Measurements from ENCODE around the gene IL10RB. TPM values are rescaled to one million over a fixed set of nuclear protein-coding genes. Genes with fewer than 3 reads are reported as not detected.

The IL10RB gene
- polyA plus RNA-seq, 3 donors, result 25.7 to 29.3 (median 25.8) TPM

GRCh38 chr21:33255404-33255803 lies 10.8 kb upstream of the IL10RB start:
- no peak for DNase-seq (ENCODE audit: extremely low read depth in 1 of 11, low read depth in 9 of 11, low spot score in 4 of 11)

DNA sequence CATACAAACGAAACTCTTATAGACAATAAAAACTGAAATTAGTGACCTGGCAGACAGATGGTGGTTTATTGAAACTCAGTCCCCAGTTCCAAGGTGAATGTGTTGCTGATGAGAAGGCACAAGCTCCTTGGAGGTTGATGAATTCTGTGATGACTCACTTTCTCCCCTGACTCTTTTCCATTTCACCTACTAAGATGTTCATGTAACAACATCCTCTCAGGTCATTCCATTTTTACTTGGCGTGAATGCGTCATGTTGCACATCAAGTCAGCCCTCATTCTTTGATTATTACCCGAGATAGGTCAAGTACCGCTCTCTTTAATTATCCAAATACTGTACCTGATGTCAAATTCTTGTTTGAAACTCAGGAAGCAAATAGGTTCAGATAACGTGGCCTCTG lies 10.1 kb upstream of the IL10RB start:
- DNase-seq (ENCODE audit: extremely low read depth in 1 of 11, low read depth in 9 of 11, low spot score in 4 of 11), result no peak

DNA sequence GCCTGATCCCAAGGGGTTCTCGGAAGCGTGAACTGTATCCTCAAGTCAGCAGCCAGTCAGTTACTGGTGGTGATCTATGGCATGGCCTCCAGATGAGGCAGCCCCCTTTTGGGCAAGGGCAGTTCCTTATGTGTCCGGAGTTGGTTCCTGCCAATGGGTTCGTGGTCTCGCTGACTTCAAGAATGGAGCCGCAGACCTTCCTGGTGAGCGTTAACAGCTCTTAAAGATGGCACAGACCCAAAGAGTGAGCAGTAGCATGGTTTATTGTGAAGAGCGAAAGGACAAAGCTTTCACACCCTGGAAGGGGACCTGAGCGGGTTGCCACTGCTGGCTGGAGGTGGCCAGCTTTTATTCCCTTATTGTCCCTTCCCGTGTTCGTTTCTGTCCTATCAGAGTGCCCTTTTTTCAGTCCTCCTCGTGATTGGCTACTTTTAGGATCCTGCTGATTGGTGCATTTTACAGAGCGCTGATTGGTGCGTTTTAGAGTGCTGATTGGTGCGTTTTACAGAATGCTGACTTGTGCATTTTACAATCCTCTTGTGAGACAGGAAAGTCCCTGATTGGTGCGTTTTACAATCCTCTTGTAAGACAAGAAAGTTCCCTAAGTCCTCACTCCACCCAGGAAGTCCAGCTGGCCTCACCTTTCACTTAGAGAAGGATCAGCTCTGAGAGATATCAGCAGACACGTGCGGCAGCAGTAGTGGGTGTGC lies 8.9 kb upstream of the IL10RB start:
- no peak for DNase-seq (ENCODE audit: extremely low read depth in 1 of 11, low read depth in 9 of 11, low spot score in 4 of 11)

DNA sequence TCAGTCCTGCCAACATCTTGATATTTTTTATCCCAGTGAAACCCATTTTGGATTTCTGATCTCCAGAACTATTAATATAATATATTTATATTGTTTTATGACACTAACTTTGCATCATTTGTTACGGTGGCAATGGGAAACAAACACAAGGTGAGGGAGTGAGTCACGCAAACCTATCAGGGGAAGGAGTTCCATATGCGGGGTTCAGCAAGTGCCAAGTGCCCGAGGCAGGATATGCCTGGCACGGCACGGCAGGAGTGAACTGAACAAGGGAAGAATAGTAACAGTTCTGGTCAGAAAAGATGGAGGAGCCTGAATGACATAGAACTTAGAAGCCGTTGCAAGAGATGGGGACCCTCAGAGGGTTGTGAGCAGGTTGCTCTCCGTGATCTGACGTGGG lies 7.7 kb upstream of the IL10RB start:
- DNase-seq (ENCODE audit: extremely low read depth in 1 of 11, low read depth in 9 of 11, low spot score in 4 of 11), result no peak

- DNase-seq (ENCODE audit: extremely low read depth in 1 of 11, low read depth in 9 of 11, low spot score in 4 of 11), result no peak
Observed at GRCh38 chr21:33259428-33259827, 6.7 kb upstream of the IL10RB start.

DNA sequence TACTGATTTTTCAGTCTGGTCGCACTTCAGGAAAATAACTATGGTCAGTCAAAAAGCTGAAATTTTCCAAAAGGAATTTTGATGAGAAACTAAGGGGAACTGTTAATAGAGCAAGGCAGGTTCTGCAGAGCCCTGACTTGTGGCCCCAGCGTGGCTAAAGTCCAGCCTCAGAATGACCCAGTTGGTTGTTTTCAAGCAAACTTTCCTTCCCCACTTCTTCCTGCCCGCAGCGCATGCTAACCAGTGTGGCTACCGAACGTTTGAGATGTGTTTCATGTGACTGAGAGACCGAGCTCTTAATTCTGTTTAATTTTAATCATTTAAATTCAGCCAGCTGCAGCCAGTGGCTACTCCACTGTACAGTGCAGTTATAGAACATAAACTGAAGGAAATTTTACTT lies 6.2 kb upstream of the IL10RB start:
- no peak for DNase-seq (ENCODE audit: extremely low read depth in 1 of 11, low read depth in 9 of 11, low spot score in 4 of 11)

DNA sequence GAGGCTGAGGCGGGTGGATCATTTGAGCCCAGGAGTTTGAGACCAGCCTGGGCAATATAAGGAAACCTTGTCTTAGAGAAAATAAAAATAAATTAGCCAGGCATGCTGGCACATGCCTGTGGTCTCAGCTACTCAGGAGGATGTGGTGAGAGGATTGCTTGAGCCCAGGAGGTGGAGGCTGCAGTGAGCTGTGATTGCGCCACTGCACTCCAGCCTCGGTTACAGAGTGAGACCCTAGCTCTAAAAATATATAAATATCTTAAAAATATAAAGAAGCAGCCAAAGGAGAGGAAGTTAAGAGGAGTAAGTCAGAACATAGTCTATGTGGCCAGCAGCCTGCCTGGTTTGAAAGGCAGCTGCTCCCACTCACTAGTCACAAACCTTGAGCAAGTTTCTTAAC lies 4.5 kb upstream of the IL10RB start:
- DNase-seq (ENCODE audit: extremely low read depth in 1 of 11, low read depth in 9 of 11, low spot score in 4 of 11), result no peak

DNA sequence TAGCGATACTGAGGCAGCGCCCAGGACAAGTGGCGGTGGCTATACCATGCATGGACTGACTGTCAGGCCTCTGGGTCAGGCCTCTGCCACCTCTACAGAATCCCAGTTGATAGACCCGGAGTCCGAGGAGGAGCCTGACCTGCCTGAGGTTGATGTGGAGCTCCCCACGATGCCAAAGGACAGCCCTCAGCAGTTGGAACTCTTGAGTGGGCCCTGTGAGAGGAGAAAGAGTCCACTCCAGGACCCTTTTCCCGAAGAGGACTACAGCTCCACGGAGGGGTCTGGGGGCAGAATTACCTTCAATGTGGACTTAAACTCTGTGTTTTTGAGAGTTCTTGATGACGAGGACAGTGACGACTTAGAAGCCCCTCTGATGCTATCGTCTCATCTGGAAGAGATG lies 3.2 kb upstream of the IL10RB start:
- no peak for DNase-seq (ENCODE audit: extremely low read depth in 1 of 11, low read depth in 9 of 11, low spot score in 4 of 11)

- DNase-seq (ENCODE audit: extremely low read depth in 1 of 11, low read depth in 9 of 11, low spot score in 4 of 11), result no peak
Observed at GRCh38 chr21:33264561-33264960, 1.6 kb upstream of the IL10RB start.

- peak in 2 of 11 donors; percentile 26 to 37 for DNase-seq (ENCODE audit: extremely low read depth in 1 of 11, low read depth in 9 of 11, low spot score in 4 of 11)
Observed at GRCh38 chr21:33265664-33266049, 510 bp upstream of the IL10RB start.

GRCh38 chr21:33266789-33267135 lies 595 bp downstream of the IL10RB start:
- no peak for DNase-seq (ENCODE audit: extremely low read depth in 1 of 11, low read depth in 9 of 11, low spot score in 4 of 11)

DNA sequence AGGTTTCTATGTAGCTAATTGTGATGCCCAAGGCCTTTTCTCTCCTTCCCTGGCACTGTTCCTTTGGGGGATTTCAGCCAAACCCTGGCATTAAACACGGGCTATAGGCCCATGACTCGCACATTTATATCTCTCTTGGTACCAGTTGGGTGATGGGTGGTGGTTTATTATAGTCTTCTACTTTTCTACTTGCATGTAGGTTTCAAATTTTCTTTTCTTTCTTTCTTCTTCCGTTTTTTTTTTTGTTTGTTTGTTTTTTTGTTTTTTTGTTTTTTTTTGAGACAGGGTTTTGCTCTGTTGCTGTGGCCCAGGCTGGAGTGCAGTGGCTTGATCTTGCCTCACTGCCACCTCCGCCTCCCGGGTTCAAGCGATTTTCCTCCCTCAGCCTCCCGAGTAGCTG lies 1.1 kb downstream of the IL10RB start:
- DNase-seq (ENCODE audit: extremely low read depth in 1 of 11, low read depth in 9 of 11, low spot score in 4 of 11), result no peak

DNA sequence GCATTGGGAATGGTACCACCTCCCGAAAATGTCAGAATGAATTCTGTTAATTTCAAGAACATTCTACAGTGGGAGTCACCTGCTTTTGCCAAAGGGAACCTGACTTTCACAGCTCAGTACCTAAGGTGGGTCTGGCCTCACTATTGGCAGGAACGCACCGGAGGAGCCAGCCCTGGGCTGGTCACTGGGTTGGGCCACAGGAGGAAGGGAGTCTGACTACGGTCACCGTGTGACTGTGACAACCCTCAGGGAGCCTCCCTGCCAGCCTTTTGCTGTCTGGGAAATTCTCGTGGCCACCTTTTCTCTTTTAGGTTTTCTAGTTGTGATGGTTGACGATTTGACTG lies 2.2 kb downstream of the IL10RB start:
- DNase-seq (ENCODE audit: extremely low read depth in 1 of 11, low read depth in 9 of 11, low spot score in 4 of 11), result no peak

- DNase-seq (ENCODE audit: extremely low read depth in 1 of 11, low read depth in 9 of 11, low spot score in 4 of 11), result no peak
Observed at GRCh38 chr21:33268737-33269441, 2.7 kb downstream of the IL10RB start.

GRCh38 chr21:33270986-33271385 lies 4.8 kb downstream of the IL10RB start:
- no peak for DNase-seq (ENCODE audit: extremely low read depth in 1 of 11, low read depth in 9 of 11, low spot score in 4 of 11)

DNA sequence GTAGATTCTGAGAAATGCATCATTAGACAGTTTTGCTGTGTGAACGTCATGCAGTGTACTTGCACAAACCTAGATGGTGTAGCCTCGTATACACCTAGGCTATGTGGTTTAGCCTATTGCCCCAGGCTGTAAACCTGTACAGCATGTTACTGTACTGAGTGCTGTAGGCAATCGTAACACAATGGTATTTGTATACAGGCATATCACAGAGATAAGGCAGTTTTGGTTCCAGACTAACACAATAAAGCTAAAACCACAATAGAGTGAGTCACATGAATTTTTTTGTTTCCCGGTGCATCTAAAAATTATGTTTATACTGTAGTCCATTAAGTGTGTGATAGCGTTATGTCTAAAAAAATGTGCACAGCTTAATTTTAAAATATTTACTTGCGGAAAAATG lies 6.9 kb downstream of the IL10RB start:
- no peak for DNase-seq (ENCODE audit: extremely low read depth in 1 of 11, low read depth in 9 of 11, low spot score in 4 of 11)

GRCh38 chr21:33278721-33279120 lies 12.6 kb downstream of the IL10RB start:
- no peak for DNase-seq (ENCODE audit: extremely low read depth in 1 of 11, low read depth in 9 of 11, low spot score in 4 of 11)

GRCh38 chr21:33279330-33279820 lies 13.2 kb downstream of the IL10RB start:
- no peak for DNase-seq (ENCODE audit: extremely low read depth in 1 of 11, low read depth in 9 of 11, low spot score in 4 of 11)

DNA sequence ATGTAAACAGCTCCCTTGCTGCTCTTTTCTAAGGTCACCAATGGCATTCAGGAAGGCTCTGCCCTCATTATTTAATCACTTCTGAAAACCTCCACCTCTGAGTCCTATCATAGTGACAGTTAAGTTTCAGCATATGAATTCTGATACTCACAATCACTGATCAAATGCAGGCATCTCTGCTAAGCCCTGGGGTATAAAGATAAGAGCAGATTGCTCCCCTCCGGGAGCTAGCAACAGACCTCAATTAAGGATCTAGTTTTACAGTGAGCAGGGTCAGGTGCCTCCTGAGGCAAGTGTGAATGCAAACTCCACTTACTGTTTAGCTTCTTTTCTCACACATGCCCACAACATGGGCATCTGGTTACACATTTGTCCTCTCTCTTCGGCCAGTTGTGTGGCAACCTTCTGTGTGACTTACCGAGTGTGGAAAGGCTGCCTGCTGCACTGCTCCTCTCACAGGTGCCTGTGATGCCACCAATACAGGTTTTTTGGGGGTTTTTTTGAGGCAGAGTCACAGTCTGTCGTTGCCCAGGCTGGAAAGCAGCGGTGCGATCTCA lies 15.0 kb downstream of the IL10RB start:
- DNase-seq (ENCODE audit: extremely low read depth in 1 of 11, low read depth in 9 of 11, low spot score in 4 of 11), result no peak

DNA sequence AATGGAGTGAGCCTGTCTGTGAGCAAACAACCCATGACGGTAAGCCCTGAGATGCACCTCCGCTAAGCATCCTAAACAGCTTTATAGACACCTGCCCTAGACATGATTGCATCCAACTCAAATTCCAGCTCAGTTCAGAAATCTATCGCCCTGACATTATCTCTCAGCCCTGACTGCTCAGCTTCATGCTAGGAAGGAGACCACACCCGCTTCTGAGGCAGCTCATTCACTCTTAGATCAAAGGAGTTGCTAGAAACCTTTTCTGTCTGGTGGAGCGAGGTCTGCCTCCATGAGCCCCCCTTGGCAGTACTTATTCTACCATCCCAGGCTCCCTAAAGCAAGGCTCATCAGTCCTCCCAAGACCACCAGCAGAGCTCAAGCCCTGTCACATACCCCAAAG lies 17.0 kb downstream of the IL10RB start:
- no peak for DNase-seq (ENCODE audit: extremely low read depth in 1 of 11, low read depth in 9 of 11, low spot score in 4 of 11)

- DNase-seq (ENCODE audit: extremely low read depth in 1 of 11, low read depth in 9 of 11, low spot score in 4 of 11), result no peak
Observed at GRCh38 chr21:33286076-33286475, 19.9 kb downstream of the IL10RB start.
